Measurements from ENCODE around the gene KMT2B. TPM values are rescaled to one million over a fixed set of nuclear protein-coding genes. Genes with fewer than 3 reads are reported as not detected.
"Not testable (repeated sequence)": the region's sequence is repeated elsewhere in the genome, so short reads cannot be mapped to it uniquely, and the experiment has no call there.

Gene KMT2B
- total and polyA plus RNA-seq, 8 donors = 8.3 to 92.4 (median 18.9) TPM

DNA sequence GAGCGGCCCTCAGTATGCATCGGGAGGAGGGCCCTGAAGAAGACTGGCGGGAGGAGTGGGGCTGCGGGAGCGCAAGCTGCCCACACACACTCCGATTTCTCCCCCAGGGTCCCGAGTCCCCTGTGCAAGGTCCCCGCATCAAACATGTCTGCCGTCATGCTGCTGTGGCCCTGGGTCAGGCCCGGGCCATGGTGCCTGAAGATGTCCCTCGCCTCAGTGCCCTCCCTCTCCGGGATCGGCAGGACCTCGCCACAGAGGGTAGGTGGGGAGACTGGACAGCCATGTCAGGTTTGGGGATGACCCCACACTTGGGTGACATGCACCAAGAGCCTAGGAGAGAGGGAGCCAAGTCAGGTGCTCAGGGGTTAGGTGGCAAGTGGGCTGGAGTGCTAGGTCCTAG lies 4.7 kb downstream of the KMT2B start:
- Histone ChIP-seq H3K4me3 (no peak overlapping the region), H3K4me1 (peaks cover 12 to 40% (median 27%) of the 10 kb centered on the region in 4 donors), H3K9me3 (no peaks in the 10 kb centered on the region), H3K27me3 (no peaks in the 10 kb centered on the region), H3K36me3 (peaks cover 70 to 81% (median 80%) of the 10 kb centered on the region in 4 donors), H3K27ac (no peak overlapping the region)
- DNase-seq = no peak
- intact Hi-C loops (cut with DNase I; ENCODE audit: low total_unique reads) = no loop called here
- 92 to 97% (median 96%) methylated on average over 10 to 14 of the region's 14 CpGs for WGBS, 5 donors
- no peak for TF ChIP-seq POLR2A (IDR thresholded peaks at IDR 0.05)
- TF ChIP-seq, protein P1, sequence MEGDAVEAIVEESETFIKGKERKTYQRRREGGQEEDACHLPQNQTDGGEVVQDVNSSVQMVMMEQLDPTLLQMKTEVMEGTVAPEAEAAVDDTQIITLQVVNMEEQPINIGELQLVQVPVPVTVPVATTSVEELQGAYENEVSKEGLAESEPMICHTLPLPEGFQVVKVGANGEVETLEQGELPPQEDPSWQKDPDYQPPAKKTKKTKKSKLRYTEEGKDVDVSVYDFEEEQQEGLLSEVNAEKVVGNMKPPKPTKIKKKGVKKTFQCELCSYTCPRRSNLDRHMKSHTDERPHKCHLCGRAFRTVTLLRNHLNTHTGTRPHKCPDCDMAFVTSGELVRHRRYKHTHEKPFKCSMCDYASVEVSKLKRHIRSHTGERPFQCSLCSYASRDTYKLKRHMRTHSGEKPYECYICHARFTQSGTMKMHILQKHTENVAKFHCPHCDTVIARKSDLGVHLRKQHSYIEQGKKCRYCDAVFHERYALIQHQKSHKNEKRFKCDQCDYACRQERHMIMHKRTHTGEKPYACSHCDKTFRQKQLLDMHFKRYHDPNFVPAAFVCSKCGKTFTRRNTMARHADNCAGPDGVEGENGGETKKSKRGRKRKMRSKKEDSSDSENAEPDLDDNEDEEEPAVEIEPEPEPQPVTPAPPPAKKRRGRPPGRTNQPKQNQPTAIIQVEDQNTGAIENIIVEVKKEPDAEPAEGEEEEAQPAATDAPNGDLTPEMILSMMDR (IDR thresholded peaks at IDR 0.05) = no peak
- no peak for TF ChIP-seq POLR2AphosphoS5 (IDR thresholded peaks at IDR 0.05)
- no peak for TF ChIP-seq EP300 (IDR thresholded peaks at IDR 0.05)

DNA sequence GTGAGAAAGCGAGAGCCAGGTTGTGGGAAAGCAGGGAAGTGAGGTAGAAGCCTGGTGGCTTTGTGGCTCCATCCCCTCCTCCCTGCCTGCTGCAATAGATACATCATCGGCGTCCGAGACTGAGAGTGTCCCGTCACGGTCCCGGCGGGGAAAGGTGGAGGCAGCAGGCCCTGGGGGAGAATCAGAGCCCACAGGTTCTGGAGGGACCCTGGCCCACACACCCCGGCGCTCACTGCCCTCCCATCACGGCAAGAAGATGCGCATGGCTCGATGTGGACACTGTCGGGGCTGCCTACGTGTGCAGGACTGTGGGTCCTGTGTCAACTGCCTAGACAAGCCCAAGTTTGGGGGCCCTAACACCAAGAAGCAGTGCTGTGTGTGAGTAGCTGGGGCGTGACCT lies 5.1 kb downstream of the KMT2B start:
- DNase-seq = no peak
- 87 to 94% (median 93%) methylated on average over 15 to 16 of the region's 16 CpGs for WGBS, 5 donors
- no peaks in the 10 kb centered on the region for H3K9me3 ChIP-seq
- no peak overlapping the region for H3K27ac ChIP-seq
- no peak overlapping the region for H3K4me3 ChIP-seq
- intact Hi-C loops (cut with DNase I; ENCODE audit: low total_unique reads) = no loop called here
- peaks cover 12 to 40% (median 27%) of the 10 kb centered on the region in 4 donors for H3K4me1 ChIP-seq
- no peak for TF ChIP-seq POLR2AphosphoS5 (IDR thresholded peaks at IDR 0.05)
- TF ChIP-seq, protein P1 (IDR thresholded peaks at IDR 0.05) = no peak
- TF ChIP-seq EP300 (IDR thresholded peaks at IDR 0.05) = no peak
- TF ChIP-seq POLR2A (IDR thresholded peaks at IDR 0.05) = no peak
- peaks cover 74 to 85% (median 84%) of the 10 kb centered on the region in 4 donors for H3K36me3 ChIP-seq
- H3K27me3 ChIP-seq = no peaks in the 10 kb centered on the region

DNA sequence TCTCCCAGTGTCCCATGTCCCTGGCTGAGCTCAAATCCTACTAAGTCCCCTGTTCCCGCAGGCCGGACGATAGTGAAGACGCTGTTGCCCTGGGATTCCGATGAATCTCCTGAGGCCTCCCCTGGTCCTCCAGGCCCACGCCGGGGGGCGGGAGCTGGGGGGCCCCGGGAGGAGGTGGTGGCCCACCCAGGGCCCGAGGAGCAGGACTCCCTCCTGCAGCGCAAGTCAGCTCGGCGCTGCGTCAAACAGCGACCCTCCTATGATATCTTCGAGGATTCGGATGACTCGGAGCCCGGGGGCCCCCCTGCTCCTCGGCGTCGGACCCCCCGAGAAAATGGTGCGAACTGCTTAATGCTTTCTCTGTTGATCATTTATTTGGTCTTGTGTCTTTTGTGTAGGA lies 5.9 kb downstream of the KMT2B start:
- H3K36me3 ChIP-seq = peaks cover 82 to 93% (median 92%) of the 10 kb centered on the region in 4 donors
- no peaks in the 10 kb centered on the region for H3K9me3 ChIP-seq
- WGBS, 5 donors = 91 to 97% (median 95%) methylated on average over 24 of the region's 24 CpGs
- H3K4me1 ChIP-seq = peaks cover 12 to 38% (median 24%) of the 10 kb centered on the region in 4 donors
- no peak overlapping the region for H3K4me3 ChIP-seq
- H3K27ac ChIP-seq = no peak overlapping the region
- intact Hi-C loops (cut with DNase I; ENCODE audit: low total_unique reads) = no loop called here
- H3K27me3 ChIP-seq = no peaks in the 10 kb centered on the region
- TF ChIP-seq EP300 (IDR thresholded peaks at IDR 0.05) (no peak), POLR2A (IDR thresholded peaks at IDR 0.05) (no peak), POLR2AphosphoS5 (IDR thresholded peaks at IDR 0.05) (no peak)
- TF ChIP-seq, protein P1 (IDR thresholded peaks at IDR 0.05) = no peak
- DNase-seq = no peak

DNA sequence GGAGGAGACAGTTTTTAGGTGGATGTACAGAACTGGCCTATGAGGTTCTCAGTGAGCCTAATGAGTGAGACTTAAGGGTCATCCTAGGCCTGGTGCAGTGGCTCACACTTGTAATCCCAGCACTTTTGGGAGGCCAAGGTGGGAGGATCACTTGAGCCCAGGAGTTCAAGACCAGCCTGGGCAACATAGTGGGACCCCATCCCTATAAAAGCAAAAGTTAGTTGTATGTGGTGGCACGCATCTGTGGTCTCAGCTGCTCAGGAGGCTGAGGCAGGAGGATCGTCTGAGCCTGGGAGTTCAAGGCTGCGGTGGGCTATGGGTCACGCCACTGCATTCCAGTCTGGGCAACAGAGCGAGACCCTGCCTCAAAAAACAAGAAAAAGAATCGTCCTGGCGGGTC lies 6.3 kb downstream of the KMT2B start:
- intact Hi-C loops (cut with DNase I; ENCODE audit: low total_unique reads); DNase-seq: not testable (repeated sequence)
- H3K36me3 ChIP-seq = peaks cover 86 to 97% (median 96%) of the 10 kb centered on the region in 4 donors

DNA sequence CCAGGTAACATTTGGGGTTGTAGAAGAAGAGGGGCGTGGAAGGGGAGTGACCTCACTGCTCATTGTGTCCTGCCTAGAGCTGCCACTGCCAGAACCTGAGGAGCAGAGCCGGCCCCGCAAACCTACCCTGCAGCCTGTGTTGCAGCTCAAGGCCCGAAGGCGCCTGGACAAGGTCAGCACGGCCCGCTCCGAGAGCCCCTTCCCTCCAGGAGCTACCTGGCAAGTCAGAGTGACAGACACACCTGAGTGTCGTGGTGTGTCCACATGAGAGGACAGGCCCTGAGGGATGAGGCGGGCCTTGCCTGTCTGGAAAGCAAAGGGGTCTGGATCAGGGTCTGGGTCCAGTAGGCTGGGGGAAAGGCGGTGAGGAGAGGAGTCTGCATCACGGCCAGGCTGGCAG lies 6.8 kb downstream of the KMT2B start:
- intact Hi-C loops (cut with DNase I; ENCODE audit: low total_unique reads) = no loop called here
- TF ChIP-seq EP300 (IDR thresholded peaks at IDR 0.05) (no peak), POLR2AphosphoS5 (IDR thresholded peaks at IDR 0.05) (no peak), POLR2A (IDR thresholded peaks at IDR 0.05) (no peak)
- TF ChIP-seq, protein P1 (IDR thresholded peaks at IDR 0.05) = no peak
- H3K4me3 ChIP-seq = no peak overlapping the region
- WGBS, 5 donors = 94 to 98% (median 97%) methylated on average over 10 to 12 of the region's 12 CpGs
- no peaks in the 10 kb centered on the region for H3K27me3 ChIP-seq
- H3K36me3 ChIP-seq = peaks cover 91 to 100% (median 100%) of the 10 kb centered on the region in 4 donors
- peaks cover 3 to 29% (median 15%) of the 10 kb centered on the region in 4 donors for H3K4me1 ChIP-seq
- no peak for DNase-seq
- no peaks in the 10 kb centered on the region for H3K9me3 ChIP-seq
- H3K27ac ChIP-seq = no peak overlapping the region

More for the DNA sequence above, 6.3 kb downstream of the KMT2B start:
- 94 to 98% (median 97%) methylated on average over 7 of the region's 7 CpGs for WGBS, 5 donors
- H3K9me3 ChIP-seq, H3K27ac ChIP-seq, H3K27me3 ChIP-seq, H3K4me3 ChIP-seq: not testable (repeated sequence)
- H3K4me1 ChIP-seq = peaks cover 7 to 33% (median 20%) of the 10 kb centered on the region in 4 donors
